Endodermal cell (in vitro differentiated cells): ENCODE measurements around the gene CDC25B. TPM values are rescaled to one million over a fixed set of nuclear protein-coding genes. Genes with fewer than 3 reads are reported as not detected.
"Not testable (repeated sequence)": the region's sequence is repeated elsewhere in the genome, so short reads cannot be mapped to it uniquely, and the experiment has no call there.

Source experiments
- DNase-seq: peaks from one replicate; pipeline ENCODE4 v3.0.0-alpha.2; 2017
- H3K27ac ChIP-seq: 2 replicates; pipeline ENCODE4 v1.5.1; 2013; ENCODE audit warnings: mild to moderate bottlenecking, low read depth, low read length, moderate library complexity
- H3K27me3 ChIP-seq: 2 replicates; pipeline ENCODE4 v1.6.1; 2013; ENCODE audit warnings: mild to moderate bottlenecking, low read length, moderate library complexity; ENCODE audit not compliant: insufficient read depth, control insufficient read depth, poor library complexity, severe bottlenecking
- H3K36me3 ChIP-seq: 2 replicates; pipeline ENCODE4 v1.7.0; 2013; ENCODE audit warnings: mild to moderate bottlenecking, low read length, moderate library complexity; ENCODE audit not compliant: control insufficient read depth, insufficient read depth
- H3K4me1 ChIP-seq: one replicate; pipeline ENCODE4 v1.7.0; 2013; ENCODE audit warnings: low read length; ENCODE audit not compliant: control insufficient read depth, insufficient read depth
- H3K4me3 ChIP-seq: 2 replicates; pipeline ENCODE4 v1.5.1; 2013; ENCODE audit warnings: mild to moderate bottlenecking, low read length, moderate library complexity
- H3K9ac ChIP-seq: 2 replicates; pipeline ENCODE4 v1.6.1; 2013; ENCODE audit warnings: mild to moderate bottlenecking, low read length, moderate library complexity; ENCODE audit not compliant: poor library complexity, severe bottlenecking; ENCODE audit errors: extremely low read depth
- H3K9me3 ChIP-seq: 2 replicates; pipeline ENCODE4 v1.6.1; 2013; ENCODE audit warnings: mild to moderate bottlenecking, low read length, moderate library complexity; ENCODE audit not compliant: control insufficient read depth
- H3K27ac Mint-ChIP-seq: 2 replicates; pipeline ENCODE4 v1.8.0; 2020; ENCODE audit warnings: mixed read lengths
- H3K27me3 Mint-ChIP-seq: 2 replicates; pipeline ENCODE4 v1.8.0; 2021; ENCODE audit warnings: mild to moderate bottlenecking, mixed read lengths; ENCODE audit not compliant: insufficient read depth
- H3K36me3 Mint-ChIP-seq: 2 replicates; pipeline ENCODE4 v1.8.0; 2020; ENCODE audit warnings: low read depth, mixed read lengths
- H3K4me1 Mint-ChIP-seq: 2 replicates; pipeline ENCODE4 v1.8.0; 2020; ENCODE audit warnings: mixed read lengths
- H3K4me3 Mint-ChIP-seq: 2 replicates; pipeline ENCODE4 v1.8.0; 2020; ENCODE audit warnings: mild to moderate bottlenecking, moderate library complexity, mixed read lengths
- H3K9me3 Mint-ChIP-seq: 2 replicates; pipeline ENCODE4 v1.8.0; 2020; ENCODE audit warnings: mild to moderate bottlenecking, mixed read lengths
- CTCF ChIP-seq: fragments of 200-600 bp; sonication (generic); conservative IDR thresholded peaks from 2 replicates; pipeline ENCODE4 v1.5.0; 2021; ENCODE audit warnings: antibody characterized with exemption, mild to moderate bottlenecking
- WGBS, 2 experiments: methylation state at CpG; one replicate each; pipeline versions ENCODE4 v1.1.5 to v1.1.7; 2013; ENCODE audit warnings: missing lambda C conversion rate in 2 of 2, mixed read lengths in 1 of 2; ENCODE audit not compliant: insufficient coverage in 1 of 2, insufficient read length in 1 of 2; 5-methylcytosine and 5-hydroxymethylcytosine counted together
- total RNA-seq, 2 donors: library from RNA; stranded (reverse); fragmentation: NEBNext Ultra II Directional in 1 of 2; extraction: Animal tissue kit (Norgen Biotek cat#: 25700) in 1 of 2; gene quantifications; 2 replicates in 1 of 2; 3 replicates in 1 of 2; pipeline ENCODE4 v1.2.1, GENCODE V29; 2021

CDC25B gene
- total RNA-seq, 2 donors from 2014 or later: 25.7 to 33.6 TPM

GRCh38 chr20:3787324-3788014 lies 8.6 kb upstream of the CDC25B start:
- Mint-ChIP-seq H3K36me3 (peaks cover 5% of the 10 kb centered on the region), H3K4me1 (no peaks in the 10 kb centered on the region), H3K27me3 (peaks cover 41% of the 10 kb centered on the region), H3K27ac (no peak overlapping the region), H3K9me3 (no peaks in the 10 kb centered on the region), H3K4me3 (peak overlapping the region; percentile 73)
- no peak for TF ChIP-seq CTCF
- Histone ChIP-seq H3K27ac (no peak overlapping the region), H3K9me3 (no peaks in the 10 kb centered on the region), H3K4me1 (no peaks in the 10 kb centered on the region), H3K9ac (no peak overlapping the region), H3K4me3 (peak overlapping the region; percentile 65), H3K27me3 (peaks cover 10% of the 10 kb centered on the region), H3K36me3 (peaks cover 11% of the 10 kb centered on the region)
- DNase-seq: no peak
- WGBS, 2 experiments: 86% methylated on average over 5 of the region's 5 CpGs

DNA sequence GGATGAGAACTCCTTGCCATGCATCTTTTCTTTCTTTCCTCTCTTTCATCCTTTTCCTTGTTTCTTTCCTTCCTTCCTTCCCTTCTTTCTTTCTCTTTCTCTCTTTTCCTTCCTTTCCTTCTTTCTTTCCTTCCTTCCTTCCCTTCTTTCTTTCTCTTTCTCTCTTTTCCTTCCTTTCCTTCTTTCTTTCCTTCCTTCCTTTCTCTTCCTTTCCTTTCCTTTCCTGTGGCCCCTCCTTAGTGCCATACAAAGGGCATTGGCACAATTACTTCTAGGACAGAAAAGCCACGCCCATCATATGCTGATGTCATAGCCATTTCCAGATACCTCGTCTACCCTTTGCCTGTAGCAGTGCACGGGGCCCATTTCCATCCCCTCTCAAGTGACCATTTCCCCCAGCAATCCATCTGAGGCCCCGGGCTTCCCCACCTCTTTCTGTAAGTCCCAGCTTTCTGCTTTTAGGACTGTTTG lies 7.4 kb upstream of the CDC25B start:
- Histone ChIP-seq H3K27me3 (peaks cover 10% of the 10 kb centered on the region), H3K9me3 (no peaks in the 10 kb centered on the region), H3K4me1 (no peaks in the 10 kb centered on the region), H3K4me3 (no peak overlapping the region), H3K36me3 (peaks cover 11% of the 10 kb centered on the region), H3K27ac (no peak overlapping the region), H3K9ac (no peak overlapping the region)
- no peaks in the 10 kb centered on the region for H3K4me1 Mint-ChIP-seq
- DNase-seq: no peak
- no peak overlapping the region for H3K4me3 Mint-ChIP-seq
- H3K27ac Mint-ChIP-seq: no peak overlapping the region
- H3K9me3 Mint-ChIP-seq: no peaks in the 10 kb centered on the region
- peaks cover 44% of the 10 kb centered on the region for H3K27me3 Mint-ChIP-seq
- 67 to 75% methylated on average over 4 of the region's 4 CpGs for WGBS, 2 experiments
- TF ChIP-seq CTCF: no peak
- peaks cover 5% of the 10 kb centered on the region for H3K36me3 Mint-ChIP-seq

- H3K27me3 ChIP-seq, H3K4me1 Mint-ChIP-seq, DNase-seq, H3K9me3 ChIP-seq, H3K27ac Mint-ChIP-seq, H3K9ac ChIP-seq, H3K27ac ChIP-seq, H3K4me3 Mint-ChIP-seq, H3K36me3 Mint-ChIP-seq, H3K9me3 Mint-ChIP-seq, H3K4me3 ChIP-seq, H3K4me1 ChIP-seq: not testable (repeated sequence)
- H3K27me3 Mint-ChIP-seq: peaks cover 44% of the 10 kb centered on the region
- peaks cover 11% of the 10 kb centered on the region for H3K36me3 ChIP-seq
- WGBS, 2 experiments: 82 to 87% methylated on average over 4 of the region's 4 CpGs
These were observed 6.9 kb upstream of the CDC25B start for GRCh38 chr20:3789201-3789600.

DNA sequence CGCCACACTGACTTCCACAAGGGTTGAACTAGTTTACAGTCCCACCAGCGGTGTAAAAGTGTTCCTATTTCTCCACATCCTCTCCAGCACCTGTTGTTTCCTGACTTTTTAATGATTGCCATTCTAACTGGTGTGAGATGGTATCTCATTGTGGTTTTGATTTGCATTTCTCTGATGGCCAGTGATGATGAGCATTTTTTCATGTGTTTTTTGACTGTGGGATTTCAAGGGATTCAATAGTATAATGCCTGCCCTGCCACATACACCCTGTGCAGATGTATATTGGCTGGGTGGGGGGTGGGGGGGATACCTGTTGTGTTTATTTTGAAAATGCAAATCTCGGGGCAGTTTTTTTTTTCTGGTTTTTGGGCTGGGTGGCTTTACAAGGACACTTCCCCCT lies 1.9 kb upstream of the CDC25B start:
- not testable (repeated sequence) for H3K36me3 Mint-ChIP-seq, H3K4me3 Mint-ChIP-seq, H3K4me1 ChIP-seq, H3K9ac ChIP-seq, H3K36me3 ChIP-seq, H3K27me3 ChIP-seq, H3K9me3 ChIP-seq, H3K27ac Mint-ChIP-seq, H3K9me3 Mint-ChIP-seq, DNase-seq, H3K4me1 Mint-ChIP-seq, H3K4me3 ChIP-seq, H3K27ac ChIP-seq
- peaks cover 24% of the 10 kb centered on the region for H3K27me3 Mint-ChIP-seq
- WGBS, 2 experiments: 100% methylated on average over 1 of the region's 3 CpGs; no CpG with 5 or more reads in 1 of the 2 experiments
